PFSK-1 (cell line): Measurements from ENCODE around the gene TMEM121B.

Experiments used
- REST ChIP-seq, 2 experiments: IDR thresholded peaks; 2 replicates each; pipeline versions ENCODE4 v1.6.1 to v1.8.0; 2011 to 2012; ENCODE audit warnings: low read depth in 2 of 2, low read length in 2 of 2, control low read depth in 1 of 2, inconsistent platforms in 1 of 2, mild to moderate bottlenecking in 1 of 2, moderate library complexity in 1 of 2; ENCODE audit not compliant: insufficient read depth in 1 of 2
- SIN3A ChIP-seq: IDR thresholded peaks from 2 replicates; pipeline ENCODE4 v1.6.1; 2012; ENCODE audit warnings: mild to moderate bottlenecking, low read length, moderate library complexity, borderline replicate concordance; ENCODE audit not compliant: insufficient read depth

- TF ChIP-seq REST (IDR thresholded peaks at IDR 0.05; ENCODE audit: insufficient read depth in 1 of 2, low read depth in 2 of 2, low read length in 2 of 2) (no peak), SIN3A (no peak)
Measured at GRCh38 chr22:17101475-17102296, 19.5 kb downstream of the TMEM121B start.
